ENCODE data around the gene ZNF687.

ZNF687 gene

GRCh38 chr1:151327903-151328674, 46.0 kb downstream of the ZNF687 start:
- Histone ChIP-seq H3K27me3 (no peaks in the 10 kb centered on the region), H3K4me3 (ENCODE audit: low read depth in 1 of 2, low read length in 1 of 2) (peak overlapping the region; percentile 90 to 91), H3K9me3 (no peaks in the 10 kb centered on the region), H3K36me3 (peaks cover 16% of the 10 kb centered on the region), H3K4me1 (ENCODE audit: control insufficient read depth in 1 of 2, insufficient read depth in 1 of 2, low read depth in 1 of 2, low read length in 1 of 2) (peaks cover 33 to 36% of the 10 kb centered on the region in 2 experiments), H3K27ac (peak overlapping the region; percentile 93)
- TF ChIP-seq CTCF (IDR thresholded peaks at IDR 0.05): no peak

GRCh38 chr1:151334822-151335221, 52.7 kb downstream of the ZNF687 start:
- Histone ChIP-seq H3K4me1 (ENCODE audit: control insufficient read depth in 1 of 2, insufficient read depth in 1 of 2, low read depth in 1 of 2, low read length in 1 of 2) (no peaks in the 10 kb centered on the region), H3K4me3 (ENCODE audit: low read depth in 1 of 2, low read length in 1 of 2) (no peak overlapping the region), H3K36me3 (no peaks in the 10 kb centered on the region), H3K9me3 (no peaks in the 10 kb centered on the region), H3K27ac (no peak overlapping the region), H3K27me3 (no peaks in the 10 kb centered on the region)
- TF ChIP-seq CTCF (IDR thresholded peaks at IDR 0.05): no peak

GRCh38 chr1:151336556-151336955, 54.5 kb downstream of the ZNF687 start:
- Histone ChIP-seq H3K9me3 (no peaks in the 10 kb centered on the region), H3K4me3 (ENCODE audit: low read depth in 1 of 2, low read length in 1 of 2) (no peak overlapping the region), H3K27ac (no peak overlapping the region), H3K27me3 (no peaks in the 10 kb centered on the region), H3K4me1 (ENCODE audit: control insufficient read depth in 1 of 2, insufficient read depth in 1 of 2, low read depth in 1 of 2, low read length in 1 of 2) (peaks cover 0 to 3% of the 10 kb centered on the region in 2 experiments), H3K36me3 (no peaks in the 10 kb centered on the region)
- no peak for TF ChIP-seq CTCF (IDR thresholded peaks at IDR 0.05)

- Histone ChIP-seq H3K27ac (peak overlapping the region; percentile 31), H3K27me3 (no peaks in the 10 kb centered on the region), H3K36me3 (peaks cover 28% of the 10 kb centered on the region), H3K9me3 (no peaks in the 10 kb centered on the region), H3K4me1 (ENCODE audit: control insufficient read depth in 1 of 2, insufficient read depth in 1 of 2, low read depth in 1 of 2, low read length in 1 of 2) (peaks cover 4 to 5% of the 10 kb centered on the region in 2 experiments), H3K4me3 (ENCODE audit: low read depth in 1 of 2, low read length in 1 of 2) (no peak overlapping the region)
- TF ChIP-seq CTCF (IDR thresholded peaks at IDR 0.05): peak; percentile 76
Measured at GRCh38 chr1:151340870-151341754, 59.0 kb downstream of the ZNF687 start.
